HCEC 1CT (cell line): ENCODE measurements around the gene NTPCR.

Source experiments
- DNase-seq: peaks from one replicate; pipeline ENCODE4 v3.0.0-alpha.2; 2017

Gene NTPCR

GRCh38 chr1:232965124-232965911 is 14.9 kb downstream of the NTPCR start:
- no peak for DNase-seq

- no peak for DNase-seq
These were observed 15.5 kb downstream of the NTPCR start for GRCh38 chr1:232965912-232966217.

GRCh38 chr1:232966663-232967062 is 16.3 kb downstream of the NTPCR start:
- no peak for DNase-seq

- no peak for DNase-seq
These were observed 18.0 kb downstream of the NTPCR start for GRCh38 chr1:232968391-232968790.

GRCh38 chr1:232968965-232969364 is 18.6 kb downstream of the NTPCR start:
- no peak for DNase-seq

GRCh38 chr1:232969799-232970198 is 19.4 kb downstream of the NTPCR start:
- no peak for DNase-seq

GRCh38 chr1:232970508-232970907 is 20.1 kb downstream of the NTPCR start:
- DNase-seq = no peak

GRCh38 chr1:232973652-232974611 is 23.5 kb downstream of the NTPCR start:
- no peak for DNase-seq

- peak; percentile 5 for DNase-seq
These were observed 24.6 kb downstream of the NTPCR start for GRCh38 chr1:232974971-232975370.

GRCh38 chr1:232978091-232978634 is 27.8 kb downstream of the NTPCR start:
- DNase-seq = no peak

- DNase-seq = no peak
These were observed 28.4 kb downstream of the NTPCR start for GRCh38 chr1:232978815-232979214.

GRCh38 chr1:232979558-232979957 is 29.1 kb downstream of the NTPCR start:
- DNase-seq = no peak

GRCh38 chr1:232980355-232980978 is 30.1 kb downstream of the NTPCR start:
- no peak for DNase-seq

GRCh38 chr1:232980986-232981560 is 30.7 kb downstream of the NTPCR start:
- no peak for DNase-seq

- DNase-seq = peak; percentile 4
These were observed 32.0 kb downstream of the NTPCR start for GRCh38 chr1:232982238-232982944.

GRCh38 chr1:232983375-232983774 is 33.0 kb downstream of the NTPCR start:
- DNase-seq = no peak

GRCh38 chr1:232983817-232984567 is 33.6 kb downstream of the NTPCR start:
- no peak for DNase-seq

GRCh38 chr1:232984577-232985425 is 34.4 kb downstream of the NTPCR start:
- no peak for DNase-seq

- no peak for DNase-seq
These were observed 35.6 kb downstream of the NTPCR start for GRCh38 chr1:232985882-232986526.

GRCh38 chr1:232986527-232986922 is 36.1 kb downstream of the NTPCR start:
- no peak for DNase-seq
